ENCODE results near the gene SERPINA1. TPM values are rescaled to one million over a fixed set of nuclear protein-coding genes. Genes with fewer than 3 reads are reported as not detected.
"Not testable (repeated sequence)": the region's sequence is repeated elsewhere in the genome, so short reads cannot be mapped to it uniquely, and the experiment has no call there.

The SERPINA1 gene
- total and polyA plus RNA-seq, 4 donors: 3.5 to 29.8 (median 20.4) TPM

GRCh38 chr14:94349276-94349675 lies 39.1 kb downstream of the SERPINA1 start:
- no peak overlapping the region for H3K4me3 ChIP-seq (ENCODE audit: low read length in 2 of 2)
- ATAC-seq (ENCODE audit: low FRiP score) (no peak), DNase-seq (no peak)
- WGBS, 2 donors: 83 to 84% methylated on average over 7 of the region's 7 CpGs
- H3K27me3 ChIP-seq (ENCODE audit: control insufficient read depth in 1 of 2, insufficient read depth in 2 of 2, low read length in 1 of 2): peaks cover 0 to 2% of the 10 kb centered on the region in 2 donors
- no peak overlapping the region for H3K27ac ChIP-seq (ENCODE audit: low read depth in 1 of 2, low read length in 2 of 2)
- intact Hi-C loops (cut with DNase I): loop anchor here in 1 of 2 donors (10.0 kb wide), 1 partner anchor 1186 kb away; the partner anchor contains the start of gene GLRX5
- H3K4me1 ChIP-seq (ENCODE audit: control insufficient read depth in 1 of 2, insufficient read depth in 2 of 2, low read length in 2 of 2): no peaks in the 10 kb centered on the region
- H3K9me3 ChIP-seq (ENCODE audit: control insufficient read depth, low read length): no peaks in the 10 kb centered on the region
- no peaks in the 10 kb centered on the region for H3K36me3 ChIP-seq (ENCODE audit: control insufficient read depth in 1 of 2, insufficient read depth in 2 of 2, low read length in 1 of 2)

DNA sequence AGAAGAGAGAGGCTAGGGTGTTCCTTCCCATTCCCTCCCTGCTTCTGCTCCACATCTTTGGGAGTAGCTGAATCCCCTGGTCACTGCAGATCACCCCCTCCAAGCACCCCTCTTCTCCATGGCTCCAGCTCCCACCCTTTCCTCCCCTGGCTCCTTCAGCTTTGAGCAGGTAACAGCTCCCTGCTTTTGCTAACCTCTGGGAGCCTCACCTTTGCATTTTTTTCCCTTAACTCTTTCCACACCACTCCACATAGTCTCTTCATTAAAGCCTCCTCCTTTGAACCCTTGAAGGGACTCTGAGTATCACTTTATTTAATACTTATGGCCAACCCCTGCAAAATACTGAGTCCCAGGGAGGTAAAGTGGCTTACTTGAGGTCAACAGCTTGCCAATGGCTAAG lies 39.6 kb downstream of the SERPINA1 start:
- ATAC-seq (ENCODE audit: low FRiP score) (no peak), DNase-seq (no peak)
- Histone ChIP-seq H3K27me3 (ENCODE audit: control insufficient read depth in 1 of 2, insufficient read depth in 2 of 2, low read length in 1 of 2) (peaks cover 0 to 2% of the 10 kb centered on the region in 2 donors), H3K4me1 (ENCODE audit: control insufficient read depth in 1 of 2, insufficient read depth in 2 of 2, low read length in 2 of 2) (no peaks in the 10 kb centered on the region), H3K4me3 (ENCODE audit: low read length in 2 of 2) (no peak overlapping the region), H3K36me3 (ENCODE audit: control insufficient read depth in 1 of 2, insufficient read depth in 2 of 2, low read length in 1 of 2) (no peaks in the 10 kb centered on the region), H3K9me3 (ENCODE audit: control insufficient read depth, low read length) (no peaks in the 10 kb centered on the region), H3K27ac (ENCODE audit: low read depth in 1 of 2, low read length in 2 of 2) (no peak overlapping the region)
- intact Hi-C loops (cut with DNase I): loop anchor here in 1 of 2 donors (10.0 kb wide), 1 partner anchor 1186 kb away; the partner anchor contains the start of gene GLRX5

DNA sequence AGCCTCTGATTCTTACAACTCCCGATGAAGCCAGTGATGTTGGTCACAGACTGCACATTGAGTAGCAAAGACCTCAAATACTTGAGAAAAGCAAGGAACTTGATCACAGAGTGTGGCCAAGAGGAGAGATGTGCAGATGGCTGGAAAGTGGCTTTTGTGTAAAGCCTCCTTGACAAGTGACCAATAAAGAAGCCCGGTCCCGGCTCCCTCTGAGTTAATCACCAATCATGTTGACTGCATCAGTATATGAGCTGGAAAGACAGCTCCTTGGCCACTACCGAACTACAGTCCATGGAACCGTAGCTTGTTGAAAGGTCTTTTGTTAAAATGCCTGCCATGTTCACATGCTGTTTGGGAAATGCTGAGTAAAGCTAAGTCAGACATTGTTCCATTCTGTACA lies 41.6 kb downstream of the SERPINA1 start:
- 72 to 82% methylated on average over 5 of the region's 5 CpGs for WGBS, 2 donors
- intact Hi-C loops (cut with DNase I): loop anchor here in 1 of 2 donors (10.0 kb wide), 1 partner anchor 1188 kb away; the partner anchor contains the start of gene GLRX5
- DNase-seq: no peak
- H3K4me3 ChIP-seq (ENCODE audit: low read length in 2 of 2): no peak overlapping the region
- no peaks in the 10 kb centered on the region for H3K4me1 ChIP-seq (ENCODE audit: control insufficient read depth in 1 of 2, insufficient read depth in 2 of 2, low read length in 2 of 2)
- no peaks in the 10 kb centered on the region for H3K27me3 ChIP-seq (ENCODE audit: control insufficient read depth in 1 of 2, insufficient read depth in 2 of 2, low read length in 1 of 2)
- no peaks in the 10 kb centered on the region for H3K36me3 ChIP-seq (ENCODE audit: control insufficient read depth in 1 of 2, insufficient read depth in 2 of 2, low read length in 1 of 2)
- ATAC-seq (ENCODE audit: low FRiP score): no peak
- no peak overlapping the region for H3K27ac ChIP-seq (ENCODE audit: low read depth in 1 of 2, low read length in 2 of 2)
- no peaks in the 10 kb centered on the region for H3K9me3 ChIP-seq (ENCODE audit: control insufficient read depth, low read length)

GRCh38 chr14:94346065-94346786 lies 42.2 kb downstream of the SERPINA1 start:
- intact Hi-C loops (cut with DNase I): loop anchor here in 1 of 2 donors (10.0 kb wide), 1 partner anchor 1189 kb away; the partner anchor contains the start of gene GLRX5
- WGBS, 2 donors: 75 to 85% methylated on average over 21 to 24 of the region's 24 CpGs
- ATAC-seq (ENCODE audit: low FRiP score); H3K27me3 ChIP-seq (ENCODE audit: control insufficient read depth in 1 of 2, insufficient read depth in 2 of 2, low read length in 1 of 2); H3K4me3 ChIP-seq (ENCODE audit: low read length in 2 of 2); H3K9me3 ChIP-seq (ENCODE audit: control insufficient read depth, low read length); H3K36me3 ChIP-seq (ENCODE audit: control insufficient read depth in 1 of 2, insufficient read depth in 2 of 2, low read length in 1 of 2); H3K27ac ChIP-seq (ENCODE audit: low read depth in 1 of 2, low read length in 2 of 2); H3K4me1 ChIP-seq (ENCODE audit: control insufficient read depth in 1 of 2, insufficient read depth in 2 of 2, low read length in 2 of 2): not testable (repeated sequence)
- peak in 1 of 2 donors; percentile 34 for DNase-seq

GRCh38 chr14:94345344-94346064 lies 42.9 kb downstream of the SERPINA1 start:
- DNase-seq (no peak), ATAC-seq (ENCODE audit: low FRiP score) (peak; percentile 30)
- no peak overlapping the region for H3K27ac ChIP-seq (ENCODE audit: low read depth in 1 of 2, low read length in 2 of 2)
- no peaks in the 10 kb centered on the region for H3K27me3 ChIP-seq (ENCODE audit: control insufficient read depth in 1 of 2, insufficient read depth in 2 of 2, low read length in 1 of 2)
- H3K36me3 ChIP-seq (ENCODE audit: control insufficient read depth in 1 of 2, insufficient read depth in 2 of 2, low read length in 1 of 2): no peaks in the 10 kb centered on the region
- no peaks in the 10 kb centered on the region for H3K4me1 ChIP-seq (ENCODE audit: control insufficient read depth in 1 of 2, insufficient read depth in 2 of 2, low read length in 2 of 2)
- no peak overlapping the region for H3K4me3 ChIP-seq (ENCODE audit: low read length in 2 of 2)
- WGBS, 2 donors: 90 to 92% methylated on average over 12 of the region's 12 CpGs
- no peaks in the 10 kb centered on the region for H3K9me3 ChIP-seq (ENCODE audit: control insufficient read depth, low read length)
- intact Hi-C loops (cut with DNase I): loop anchor here in 1 of 2 donors (10.0 kb wide), 1 partner anchor 1189 kb away; the partner anchor contains the start of gene GLRX5

DNA sequence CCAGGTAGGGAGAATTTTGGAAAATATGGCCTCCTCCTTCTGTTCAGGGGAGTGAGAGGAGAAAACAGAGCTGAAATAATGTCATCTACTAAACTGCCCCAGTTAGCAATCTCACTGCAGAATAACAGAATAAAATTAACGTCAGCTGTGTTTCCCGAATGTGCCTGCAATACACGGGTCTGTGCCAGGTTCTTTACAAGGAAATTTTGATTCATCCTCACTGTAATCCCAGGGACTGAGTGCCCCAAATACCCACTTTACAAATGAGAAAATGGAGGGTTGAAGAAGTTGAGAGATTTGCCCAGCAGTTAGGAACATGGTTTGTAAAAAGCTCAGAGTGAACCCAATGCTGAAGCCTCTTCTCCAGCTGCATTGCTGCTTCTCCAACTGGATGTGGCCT lies 44.0 kb downstream of the SERPINA1 start:
- no peaks in the 10 kb centered on the region for H3K27me3 ChIP-seq (ENCODE audit: control insufficient read depth in 1 of 2, insufficient read depth in 2 of 2, low read length in 1 of 2)
- ATAC-seq (ENCODE audit: low FRiP score): no peak
- H3K27ac ChIP-seq (ENCODE audit: low read depth in 1 of 2, low read length in 2 of 2): no peak overlapping the region
- no peaks in the 10 kb centered on the region for H3K4me1 ChIP-seq (ENCODE audit: control insufficient read depth in 1 of 2, insufficient read depth in 2 of 2, low read length in 2 of 2)
- no peaks in the 10 kb centered on the region for H3K36me3 ChIP-seq (ENCODE audit: control insufficient read depth in 1 of 2, insufficient read depth in 2 of 2, low read length in 1 of 2)
- no peak overlapping the region for H3K4me3 ChIP-seq (ENCODE audit: low read length in 2 of 2)
- intact Hi-C loops (cut with DNase I): loop anchor here in 1 of 2 donors (10.0 kb wide), 1 partner anchor 1190 kb away; the partner anchor contains the start of gene GLRX5
- H3K9me3 ChIP-seq (ENCODE audit: control insufficient read depth, low read length): no peaks in the 10 kb centered on the region
- no peak for DNase-seq
- 17 to 22% methylated on average over 3 of the region's 3 CpGs for WGBS, 2 donors

DNA sequence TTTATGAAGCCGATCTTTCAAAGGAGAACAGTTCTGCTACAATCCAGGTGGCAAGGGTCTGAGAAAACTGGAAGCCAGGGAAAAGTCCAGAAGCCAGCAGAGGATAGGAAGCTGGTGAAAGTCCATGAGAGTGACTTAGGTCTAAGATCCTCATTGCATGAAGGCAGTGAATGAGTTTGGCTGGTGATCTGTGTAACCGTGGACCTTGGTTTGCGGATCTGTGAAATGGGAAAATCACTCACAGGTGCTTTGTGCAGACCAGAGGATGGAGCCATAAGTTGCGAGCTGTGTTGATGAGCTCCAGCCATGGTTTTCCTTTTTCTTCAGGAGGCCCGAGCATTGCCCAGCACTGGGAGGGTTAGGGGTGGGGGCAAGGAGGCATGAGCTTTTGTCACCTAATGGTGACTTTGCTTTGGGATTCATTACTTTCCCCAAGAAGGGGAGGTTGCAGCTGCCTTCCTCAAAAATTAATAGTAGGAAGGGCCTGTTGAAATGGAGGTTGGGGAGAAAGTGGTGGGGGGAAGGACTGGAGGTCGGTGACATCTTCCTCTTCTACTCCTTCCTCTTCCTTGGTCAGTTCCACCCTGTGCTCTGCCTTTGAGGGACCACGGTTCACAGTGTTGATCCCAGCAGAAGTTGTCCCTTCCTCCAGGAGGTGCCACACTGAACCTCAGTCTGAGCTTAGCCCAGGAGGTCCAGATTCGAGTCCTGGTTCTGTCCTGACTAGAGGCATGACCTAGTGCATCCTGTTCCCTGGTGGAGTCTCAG lies 45.0 kb downstream of the SERPINA1 start:
- H3K4me1 ChIP-seq (ENCODE audit: control insufficient read depth in 1 of 2, insufficient read depth in 2 of 2, low read length in 2 of 2): no peaks in the 10 kb centered on the region
- H3K9me3 ChIP-seq (ENCODE audit: control insufficient read depth, low read length): no peaks in the 10 kb centered on the region
- no peak overlapping the region for H3K27ac ChIP-seq (ENCODE audit: low read depth in 1 of 2, low read length in 2 of 2)
- no peak for ATAC-seq (ENCODE audit: low FRiP score)
- no peaks in the 10 kb centered on the region for H3K27me3 ChIP-seq (ENCODE audit: control insufficient read depth in 1 of 2, insufficient read depth in 2 of 2, low read length in 1 of 2)
- intact Hi-C loops (cut with DNase I): loop anchor here in 1 of 2 donors (10.0 kb wide), 1 partner anchor 1191 kb away; the partner anchor contains the start of gene GLRX5
- no peak for DNase-seq
- H3K36me3 ChIP-seq (ENCODE audit: control insufficient read depth in 1 of 2, insufficient read depth in 2 of 2, low read length in 1 of 2): no peaks in the 10 kb centered on the region
- WGBS, 2 donors: 95 to 97% methylated on average over 8 of the region's 8 CpGs
- no peak overlapping the region for H3K4me3 ChIP-seq (ENCODE audit: low read length in 2 of 2)

DNA sequence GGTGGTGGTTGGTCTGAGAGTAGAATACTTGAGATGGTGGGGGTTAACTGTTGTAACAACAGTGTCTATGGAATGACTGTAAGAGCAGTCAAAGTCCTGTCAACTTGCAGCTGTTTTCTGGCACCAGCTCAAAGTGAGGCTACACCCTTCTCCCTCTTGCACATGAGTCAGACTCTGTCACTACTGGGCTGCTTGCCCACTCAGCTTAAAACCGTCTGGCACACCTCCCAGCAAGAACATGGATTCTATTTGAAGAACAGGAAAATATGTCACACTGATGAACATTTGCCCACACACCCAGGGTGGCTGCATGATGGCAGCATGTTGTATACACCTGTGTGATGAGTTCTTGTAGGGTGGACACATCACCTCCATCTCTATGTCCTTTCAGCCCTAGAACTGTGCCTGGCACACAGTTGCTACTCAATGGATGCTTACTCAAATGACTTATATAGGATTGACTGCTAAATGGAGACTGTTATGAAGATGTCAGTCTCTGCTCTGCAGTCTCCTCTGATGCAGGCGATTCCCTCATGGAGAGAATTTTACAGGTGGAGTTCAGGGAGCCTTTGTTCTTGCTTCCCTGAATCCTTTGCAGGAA lies 46.0 kb downstream of the SERPINA1 start:
- no peaks in the 10 kb centered on the region for H3K9me3 ChIP-seq (ENCODE audit: control insufficient read depth, low read length)
- no peak overlapping the region for H3K4me3 ChIP-seq (ENCODE audit: low read length in 2 of 2)
- ATAC-seq (ENCODE audit: low FRiP score) (peak; percentile 81), DNase-seq (peak; percentile 90 to 94)
- no peaks in the 10 kb centered on the region for H3K36me3 ChIP-seq (ENCODE audit: control insufficient read depth in 1 of 2, insufficient read depth in 2 of 2, low read length in 1 of 2)
- WGBS, 2 donors: 40 to 45% methylated on average over 2 of the region's 2 CpGs
- H3K4me1 ChIP-seq (ENCODE audit: control insufficient read depth in 1 of 2, insufficient read depth in 2 of 2, low read length in 2 of 2): no peaks in the 10 kb centered on the region
- no peak overlapping the region for H3K27ac ChIP-seq (ENCODE audit: low read depth in 1 of 2, low read length in 2 of 2)
- intact Hi-C loops (cut with DNase I): loop anchor here in 1 of 2 donors (10.0 kb wide), 1 partner anchor 1192 kb away; the partner anchor contains the start of gene GLRX5
- H3K27me3 ChIP-seq (ENCODE audit: control insufficient read depth in 1 of 2, insufficient read depth in 2 of 2, low read length in 1 of 2): no peaks in the 10 kb centered on the region
